GM23338 (cell line): ENCODE measurements around the gene SYK. TPM values are rescaled to one million over a fixed set of nuclear protein-coding genes. Genes with fewer than 3 reads are reported as not detected.
A peak's percentile ranks its signal among the peaks of the same experiment; 100 is the strongest.

Experiments used
- ATAC-seq: fragments of 200-7000 bp; cut with Tn5 transposase; 3 replicates; pipeline ENCODE4 v1.9.1; 2020
- DNase-seq: peaks from one replicate; pipeline ENCODE4 v3.0.0-alpha.2; 2015; ENCODE audit warnings: low spot score
- H2AFZ ChIP-seq: fragments of 200-600 bp; sonication (generic); 2 replicates; pipeline ENCODE4 v1.8.0; 2016; ENCODE audit warnings: antibody characterized with exemption, mild to moderate bottlenecking, moderate library complexity
- H3F3A ChIP-seq: fragments of 200-600 bp; sonication (generic); replicated peaks from 2 replicates; pipeline ENCODE4 v1.8.0; 2017; ENCODE audit warnings: antibody characterized with exemption, mixed run types, low read depth
- H3K27ac ChIP-seq: fragments of 200-600 bp; sonication (generic); 2 replicates; pipeline ENCODE4 v1.6.1; 2016; ENCODE audit warnings: low read depth
- H3K27me3 ChIP-seq: fragments of 200-600 bp; sonication (generic); 2 replicates; pipeline ENCODE4 v1.8.0; 2016; ENCODE audit warnings: mild to moderate bottlenecking, mixed run types, moderate library complexity; ENCODE audit not compliant: insufficient read depth
- H3K36me3 ChIP-seq: fragments of 200-600 bp; sonication (generic); 2 replicates; pipeline ENCODE4 v1.8.0; 2016; ENCODE audit warnings: mild to moderate bottlenecking; ENCODE audit not compliant: insufficient read depth
- H3K4me1 ChIP-seq: fragments of 200-600 bp; sonication (generic); 2 replicates; pipeline ENCODE4 v1.8.0; 2016; ENCODE audit warnings: mild to moderate bottlenecking, moderate library complexity; ENCODE audit not compliant: insufficient read depth
- H3K4me2 ChIP-seq: fragments of 200-600 bp; sonication (generic); 2 replicates; pipeline ENCODE4 v1.7.1; 2017; ENCODE audit warnings: mixed run types
- H3K4me3 ChIP-seq: fragments of 200-600 bp; sonication (generic); 2 replicates; pipeline ENCODE4 v1.6.1; 2016; ENCODE audit warnings: mixed run types
- H3K79me2 ChIP-seq: fragments of 200-600 bp; sonication (generic); replicated peaks from 2 replicates; pipeline ENCODE4 v1.8.0; 2017; ENCODE audit warnings: mild to moderate bottlenecking; ENCODE audit not compliant: insufficient read depth
- H3K9me2 ChIP-seq: fragments of 200-600 bp; sonication (generic); 2 replicates; pipeline ENCODE4 v1.8.0; 2017; ENCODE audit not compliant: insufficient read depth
- H4K20me1 ChIP-seq: fragments of 200-600 bp; sonication (generic); replicated peaks from 2 replicates; pipeline ENCODE4 v1.8.0; 2017; ENCODE audit warnings: mild to moderate bottlenecking; ENCODE audit not compliant: insufficient read depth
- H3K27ac Mint-ChIP-seq: 2 replicates; pipeline ENCODE4 v1.8.0; 2020; ENCODE audit warnings: inconsistent platforms, mild to moderate bottlenecking, moderate library complexity, mixed read lengths
- H3K27me3 Mint-ChIP-seq: 3 replicates; pipeline ENCODE4 v1.8.0; 2022; ENCODE audit warnings: low read depth, mild to moderate bottlenecking, moderate library complexity, mixed read lengths, inconsistent platforms; ENCODE audit not compliant: insufficient read depth, poor library complexity
- H3K36me3 Mint-ChIP-seq: 3 replicates; pipeline ENCODE4 v1.8.0; 2021; ENCODE audit warnings: low read depth, mild to moderate bottlenecking, inconsistent platforms, moderate library complexity, mixed read lengths
- H3K4me1 Mint-ChIP-seq: 3 replicates; pipeline ENCODE4 v1.8.0; 2020; ENCODE audit warnings: mild to moderate bottlenecking, inconsistent platforms, mixed read lengths
- H3K4me3 Mint-ChIP-seq: 3 replicates; pipeline ENCODE4 v1.8.0; 2021; ENCODE audit warnings: moderate library complexity, mild to moderate bottlenecking, inconsistent platforms, mixed read lengths
- H3K9me3 Mint-ChIP-seq: 3 replicates; pipeline ENCODE4 v1.8.0; 2020; ENCODE audit warnings: moderate library complexity, mild to moderate bottlenecking, inconsistent platforms, mixed read lengths
- CTCF ChIP-seq, 2 experiments: fragments of 200-600 bp in 1 of 2; sonication (generic) in 1 of 2; conservative IDR thresholded peaks; 2 replicates each; pipeline versions ENCODE4 v1.5.1 to v1.6.1; 2016 to 2017; ENCODE audit warnings: antibody characterized with exemption in 2 of 2, low read depth in 2 of 2, mild to moderate bottlenecking in 2 of 2, moderate library complexity in 1 of 2
- ETS1 ChIP-seq: IDR thresholded peaks from 2 replicates; pipeline ENCODE4 v1.6.1; 2016; ENCODE audit warnings: antibody characterized with exemption
- EZH2 ChIP-seq: fragments of 200-600 bp; sonication (generic); IDR thresholded peaks from one replicate; pipeline ENCODE4 v1.8.0; 2017; ENCODE audit warnings: antibody characterized with exemption, mild to moderate bottlenecking, low read depth; ENCODE audit not compliant: unreplicated experiment
- EZH2phosphoT487 ChIP-seq: fragments of 200-600 bp; sonication (generic); IDR thresholded peaks from one replicate; pipeline ENCODE4 v1.8.1; 2018; ENCODE audit warnings: antibody characterized with exemption; ENCODE audit not compliant: unreplicated experiment
- JUNB ChIP-seq: IDR thresholded peaks from one replicate; pipeline ENCODE4 v1.6.1; 2016; ENCODE audit warnings: antibody characterized with exemption; ENCODE audit not compliant: unreplicated experiment
- POLR2AphosphoS5 ChIP-seq: IDR thresholded peaks from 2 replicates; pipeline ENCODE4 v1.6.1; 2016; ENCODE audit warnings: antibody characterized with exemption, low read depth
- REST ChIP-seq: IDR thresholded peaks from one replicate; pipeline ENCODE4 v1.6.1; 2018; ENCODE audit warnings: antibody characterized with exemption; ENCODE audit not compliant: unreplicated experiment
- ZNF331 ChIP-seq: fragments of 250-450 bp; sonication (Bioruptor Pico); IDR thresholded peaks from 2 replicates; pipeline ENCODE4 v1.5.0; 2020; ENCODE audit warnings: low read depth, mild to moderate bottlenecking, moderate library complexity
- polyA plus RNA-seq: library from polyadenylated mRNA; unstranded; fragments of >200 nt; fragmentation: Nextera tagmentation; extraction: Ambion mirVana; gene quantifications from 2 replicates; pipeline ENCODE4 v1.2.1, GENCODE V29; 2016
- total RNA-seq: library from RNA; depleted of rRNA; stranded (reverse); fragments of >200 nt; shearing (Covaris generic); gene quantifications from 2 replicates; pipeline ENCODE4 v1.2.3, GENCODE V29; 2014

Gene SYK
- total and polyA plus RNA-seq, 2 experiments from 2014 or later: 1.5 to 5.8 TPM

DNA sequence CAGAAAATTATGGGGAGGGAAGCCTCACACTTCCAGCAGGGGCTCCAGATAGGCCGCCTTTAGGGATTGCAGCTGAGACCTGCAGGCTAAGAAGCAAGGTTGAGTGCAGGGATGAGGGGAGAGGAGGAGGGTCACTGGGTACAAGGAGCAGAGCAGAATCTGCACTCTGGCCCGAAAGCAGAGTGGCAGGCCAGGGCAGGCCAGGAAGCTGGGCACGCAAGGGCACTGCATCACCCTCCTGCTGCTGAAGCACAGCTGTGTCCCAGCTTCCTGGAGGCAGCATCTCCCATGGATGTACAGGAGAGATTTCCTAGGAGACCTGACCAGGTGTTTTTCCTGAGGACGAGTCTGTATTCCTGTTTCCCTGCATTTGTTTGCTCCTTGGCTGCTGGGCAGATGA is 92.1 kb downstream of the SYK start (continued):
- TF ChIP-seq CTCF (conservative IDR thresholded peaks at IDR 0.05; ENCODE audit: low read depth in 2 of 2) (no peak), EZH2 (no peak), JUNB (no peak), EZH2phosphoT487 (no peak)

DNA sequence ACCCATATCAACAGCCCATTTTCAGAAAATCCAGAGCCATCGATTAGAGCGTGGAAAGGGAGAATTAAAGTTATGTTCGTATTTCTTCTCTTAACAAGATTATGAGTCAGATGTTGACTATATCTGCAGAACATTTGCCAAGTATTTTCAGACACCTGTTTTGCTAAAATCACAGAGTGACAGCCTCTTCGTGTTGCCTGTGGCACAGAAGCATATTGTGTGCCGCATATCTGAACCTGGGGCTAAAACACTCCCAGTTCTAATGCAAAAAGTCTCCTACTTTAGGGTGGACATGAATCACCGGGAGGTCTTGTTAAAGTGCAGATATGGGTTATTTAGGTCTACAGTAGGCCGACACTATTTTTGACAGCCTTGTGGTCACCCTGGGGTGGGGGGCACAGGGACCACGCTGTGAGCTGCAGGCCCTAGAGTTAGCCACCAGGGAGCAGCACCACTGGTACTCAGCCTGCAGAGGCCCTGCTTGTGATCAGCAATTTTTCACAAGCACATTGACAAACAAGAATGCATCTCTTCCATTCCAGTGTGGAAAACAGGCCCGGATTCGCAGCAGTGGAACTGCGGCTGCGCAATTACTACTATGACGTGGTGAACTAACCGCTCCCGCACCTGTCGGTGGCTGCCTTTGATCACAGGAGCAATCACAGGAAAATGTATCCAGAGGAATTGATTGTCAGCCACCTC is 93.5 kb downstream of the SYK start:
- no peaks in the 10 kb centered on the region; the same call in 2 of the 3 replicates for H3K9me3 Mint-ChIP-seq
- H3K4me3 Mint-ChIP-seq: no peak overlapping the region
- H3K27ac Mint-ChIP-seq: no peak overlapping the region
- Histone ChIP-seq H3K36me3 (no peaks in the 10 kb centered on the region), H3F3A (no peaks in the 10 kb centered on the region), H3K4me3 (no peak overlapping the region), H3K27ac (no peak overlapping the region), H3K27me3 (no peaks in the 10 kb centered on the region), H3K4me1 (peaks cover 36% of the 10 kb centered on the region), H3K79me2 (no peaks in the 10 kb centered on the region), H2AFZ (peak overlapping the region; percentile 63), H3K4me2 (0 out of 2 replicates have a peak overlapping the region, but pooled peaks have one; percentile 58), H4K20me1 (no peaks in the 10 kb centered on the region), H3K9me2 (no peaks in the 10 kb centered on the region)
- H3K36me3 Mint-ChIP-seq: no peaks in the 10 kb centered on the region
- ATAC-seq (peak; percentile 40), DNase-seq (peak; percentile 49)
- TF ChIP-seq CTCF (conservative IDR thresholded peaks at IDR 0.05; ENCODE audit: low read depth in 2 of 2) (peak; percentile 78 to 79), POLR2AphosphoS5 (no peak)
- peaks cover 46% of the 10 kb centered on the region for H3K4me1 Mint-ChIP-seq
- H3K27me3 Mint-ChIP-seq: peaks cover 16% of the 10 kb centered on the region

GRCh38 chr9:90895786-90896185 is 94.2 kb downstream of the SYK start:
- H3K9me3 Mint-ChIP-seq: no peaks in the 10 kb centered on the region; the same call in 2 of the 3 replicates
- H3K36me3 Mint-ChIP-seq: no peaks in the 10 kb centered on the region
- H3K4me1 ChIP-seq: peaks cover 35% of the 10 kb centered on the region
- DNase-seq (no peak), ATAC-seq (no peak)
- H3K4me3 ChIP-seq: no peak overlapping the region
- no peak overlapping the region for H3K27ac ChIP-seq
- H3K4me3 Mint-ChIP-seq: no peak overlapping the region
- no peaks in the 10 kb centered on the region for H3K27me3 ChIP-seq
- peak overlapping the region; percentile 58 for H3K4me2 ChIP-seq
- H3K9me2 ChIP-seq: no peaks in the 10 kb centered on the region
- no peaks in the 10 kb centered on the region for H3K36me3 ChIP-seq
- H3F3A ChIP-seq: no peaks in the 10 kb centered on the region
- H3K27ac Mint-ChIP-seq: no peak overlapping the region
- H3K27me3 Mint-ChIP-seq: peaks cover 18% of the 10 kb centered on the region
- peaks cover 42% of the 10 kb centered on the region for H3K4me1 Mint-ChIP-seq
- no peaks in the 10 kb centered on the region for H3K79me2 ChIP-seq
- H2AFZ ChIP-seq: peak overlapping the region; percentile 63
- H4K20me1 ChIP-seq: no peaks in the 10 kb centered on the region
- no peak for TF ChIP-seq ETS1
- no peak for TF ChIP-seq REST
- TF ChIP-seq ZNF331 (CRISPR knock-in tag): no peak
